GM19397 (cell line): ENCODE data around the gene EFNA5.

ENCODE experiments used
- ATAC-seq: cut with Tn5 transposase; IDR thresholded peaks from one replicate; pipeline ENCODE4 v1.9.1; 2021; ENCODE audit warnings: mild to moderate bottlenecking, moderate library complexity; ENCODE audit not compliant: unreplicated experiment

EFNA5 gene

DNA sequence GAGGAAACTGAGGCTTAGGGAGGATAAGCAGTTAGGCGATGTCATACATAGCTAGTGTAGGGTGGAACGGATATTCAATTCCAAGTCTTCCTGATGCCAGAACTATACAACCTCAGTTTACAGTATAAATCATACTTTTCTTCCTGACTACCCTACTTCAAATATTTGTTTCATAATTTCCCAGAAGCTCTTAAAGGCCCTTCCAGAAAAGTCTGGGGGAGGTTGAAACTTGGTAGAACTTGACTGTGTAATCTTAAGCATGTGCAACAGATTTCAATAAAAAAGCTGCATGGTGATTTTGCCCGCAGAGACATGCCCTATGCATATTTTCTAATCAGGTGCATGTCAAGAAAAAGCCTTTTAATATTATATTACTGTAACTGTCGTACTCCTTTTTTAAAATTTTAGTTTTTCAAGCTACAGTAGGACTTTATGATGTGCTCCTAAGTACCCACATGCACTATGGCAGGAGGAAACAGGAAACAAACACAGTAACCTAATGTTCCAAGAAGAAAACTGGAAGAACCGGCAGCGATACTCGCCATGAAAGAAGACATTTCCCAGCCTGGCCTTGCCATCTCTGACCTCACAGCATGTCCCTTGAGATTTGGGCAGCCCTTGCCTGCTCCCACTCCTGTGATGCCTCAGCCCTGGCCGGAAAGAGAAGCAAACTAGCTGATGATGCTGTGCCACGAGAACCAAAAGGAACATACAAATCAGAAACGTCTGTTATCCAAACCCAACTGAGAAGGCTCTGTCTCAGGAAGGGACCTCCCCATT is 266.0 kb downstream of the EFNA5 start:
- ATAC-seq, result no peak

DNA sequence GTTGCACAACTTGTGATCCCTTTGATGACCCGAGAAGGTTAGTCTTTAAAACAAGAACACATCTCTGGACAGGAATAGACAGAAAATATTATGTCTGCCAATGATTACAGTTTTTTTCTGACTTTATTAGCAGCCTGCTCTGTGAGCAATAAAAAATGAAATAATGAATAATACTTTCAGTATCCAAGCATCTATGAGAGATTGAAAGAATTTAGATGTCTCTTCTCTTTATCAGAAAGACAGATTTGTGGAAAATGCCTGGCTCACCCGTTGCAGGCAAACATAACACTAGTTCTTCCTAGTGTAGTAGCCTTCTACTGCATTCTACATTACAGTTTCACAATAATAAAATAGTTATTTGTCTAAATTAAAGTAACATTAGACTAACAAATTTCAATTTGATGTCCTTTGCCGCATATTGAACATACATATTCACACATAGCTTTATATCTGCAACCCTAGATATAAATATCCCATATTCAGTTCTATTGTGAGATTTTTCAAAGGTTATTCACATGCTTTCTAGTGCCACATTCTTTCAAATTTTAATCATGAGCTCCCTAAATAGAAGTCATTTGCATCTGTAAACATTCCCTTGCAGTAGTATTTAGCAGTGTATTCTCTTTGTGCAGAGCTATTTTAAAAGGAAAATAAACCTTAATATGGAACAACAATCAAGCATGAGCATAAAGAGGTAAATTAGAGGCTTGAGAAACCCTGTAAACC is 267.3 kb downstream of the EFNA5 start:
- no peak for ATAC-seq

DNA sequence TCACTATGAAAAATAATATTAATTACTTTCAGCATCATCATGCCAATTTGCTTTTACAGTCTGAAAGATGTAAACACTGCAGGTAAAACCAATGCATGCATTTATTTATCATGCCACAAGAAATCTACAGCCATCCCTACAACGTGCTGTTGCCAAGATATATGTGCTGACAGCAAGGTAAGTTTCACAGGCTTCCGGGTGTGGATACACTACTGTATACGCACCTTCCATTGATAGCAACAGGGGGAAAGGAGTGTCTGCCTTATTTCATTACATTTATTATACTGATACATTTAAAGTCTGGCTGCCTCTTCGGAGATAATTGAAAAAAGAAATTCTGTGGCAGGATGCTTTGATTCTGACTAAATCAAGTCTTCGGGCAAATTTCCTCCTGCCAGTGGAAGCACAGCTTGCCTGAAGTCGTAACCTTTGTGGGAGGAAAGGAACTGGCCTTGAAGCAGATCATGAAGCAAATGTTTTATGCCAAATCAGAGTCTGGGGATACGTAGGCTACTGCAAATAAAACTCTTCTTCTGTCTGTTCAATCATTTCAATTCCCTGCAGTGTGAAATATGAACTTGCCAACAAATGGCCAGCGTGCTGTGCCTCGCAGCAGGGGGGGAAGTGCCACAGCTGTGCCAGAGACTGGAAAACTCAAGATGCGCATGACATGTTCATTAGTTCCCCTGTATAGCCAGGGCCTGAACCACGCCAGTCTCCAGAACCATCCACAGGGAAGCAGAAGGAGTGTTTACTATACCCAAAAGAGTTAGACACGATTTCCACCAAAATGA is 268.1 kb downstream of the EFNA5 start:
- no peak for ATAC-seq

DNA sequence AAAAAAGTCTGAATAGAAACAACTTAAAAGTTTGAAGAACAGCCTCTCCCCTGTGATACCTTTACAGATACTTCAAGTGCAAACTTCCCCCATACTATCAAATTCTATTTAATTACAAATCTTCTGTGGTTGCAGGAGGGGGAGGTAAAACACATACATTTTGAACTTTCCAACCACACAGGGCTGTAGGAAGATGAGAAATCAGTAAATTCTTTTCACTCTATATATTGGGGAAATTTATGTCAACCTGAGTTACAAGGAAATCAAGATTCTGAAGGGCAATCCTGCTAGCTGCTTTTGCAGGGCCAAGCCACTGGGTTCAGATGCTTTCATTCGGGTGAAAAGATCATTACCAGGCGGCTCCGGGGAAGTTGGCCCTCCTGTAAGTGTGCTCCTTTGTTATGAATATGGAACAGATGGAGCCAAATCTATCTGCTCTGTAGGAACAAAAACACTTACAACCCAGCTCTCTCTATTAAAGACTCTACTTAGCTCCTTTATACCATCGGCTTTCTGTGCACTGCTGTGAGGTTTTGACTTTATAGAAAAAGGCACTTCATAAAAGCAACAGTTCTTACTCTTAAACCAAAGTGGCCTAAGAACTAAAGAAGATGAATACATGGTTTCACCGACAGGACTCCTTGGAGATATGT is 269.1 kb downstream of the EFNA5 start:
- no peak for ATAC-seq

DNA sequence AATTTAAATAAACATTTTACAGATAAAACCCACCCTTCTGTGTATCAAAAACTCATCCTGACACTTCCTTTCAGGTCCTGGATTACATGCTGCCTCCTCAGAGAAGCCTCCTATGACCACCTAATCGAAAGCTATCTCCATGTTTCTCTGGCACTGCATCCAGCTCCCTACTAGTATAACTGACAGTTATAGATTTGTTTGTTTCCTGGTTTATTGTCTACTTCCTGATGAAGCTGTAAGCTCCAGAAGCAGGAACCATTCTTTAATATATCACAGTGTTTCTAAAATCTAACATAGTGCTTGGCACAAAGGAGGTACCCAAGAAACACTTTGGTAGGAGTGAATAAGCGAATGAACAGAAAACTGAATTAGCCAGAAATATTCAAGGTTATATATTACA is 270.4 kb downstream of the EFNA5 start:
- ATAC-seq, result no peak

DNA sequence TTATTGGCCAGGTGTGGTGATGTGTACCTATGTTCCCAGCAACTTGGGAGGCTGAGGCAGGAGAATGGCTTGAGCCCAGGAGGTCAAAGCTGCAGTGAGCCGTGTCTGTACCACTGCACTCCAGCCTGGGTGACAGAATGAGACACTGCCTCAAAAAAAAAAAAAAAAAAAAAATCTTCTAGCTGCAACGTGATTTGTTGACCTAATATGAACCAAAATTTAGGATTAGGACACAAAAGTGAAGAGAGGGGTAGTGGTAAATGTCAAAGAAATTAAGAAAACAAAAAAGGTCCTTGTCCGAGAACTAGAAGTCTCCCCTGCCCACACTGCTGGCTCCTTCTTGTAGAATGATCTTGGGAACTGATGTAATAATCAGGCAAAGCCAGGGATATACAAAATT is 272.0 kb downstream of the EFNA5 start:
- ATAC-seq, result no peak

DNA sequence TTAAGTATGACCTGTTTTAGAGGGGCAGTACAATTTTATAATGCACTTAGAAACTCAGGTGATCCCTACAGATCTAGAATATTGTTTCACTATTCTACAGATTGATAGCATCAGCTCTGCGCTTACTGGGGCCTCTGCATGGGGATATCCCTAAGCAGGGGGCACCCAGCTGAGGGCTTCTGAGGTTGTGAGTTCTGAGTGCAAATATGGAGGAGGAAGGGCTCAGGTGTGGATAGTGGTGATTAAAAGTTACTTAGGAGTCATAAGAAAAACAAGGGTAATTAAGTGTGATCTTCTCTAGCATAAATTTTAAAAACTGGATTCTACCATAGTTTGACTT is 274.4 kb downstream of the EFNA5 start:
- peak; percentile 53 for ATAC-seq

DNA sequence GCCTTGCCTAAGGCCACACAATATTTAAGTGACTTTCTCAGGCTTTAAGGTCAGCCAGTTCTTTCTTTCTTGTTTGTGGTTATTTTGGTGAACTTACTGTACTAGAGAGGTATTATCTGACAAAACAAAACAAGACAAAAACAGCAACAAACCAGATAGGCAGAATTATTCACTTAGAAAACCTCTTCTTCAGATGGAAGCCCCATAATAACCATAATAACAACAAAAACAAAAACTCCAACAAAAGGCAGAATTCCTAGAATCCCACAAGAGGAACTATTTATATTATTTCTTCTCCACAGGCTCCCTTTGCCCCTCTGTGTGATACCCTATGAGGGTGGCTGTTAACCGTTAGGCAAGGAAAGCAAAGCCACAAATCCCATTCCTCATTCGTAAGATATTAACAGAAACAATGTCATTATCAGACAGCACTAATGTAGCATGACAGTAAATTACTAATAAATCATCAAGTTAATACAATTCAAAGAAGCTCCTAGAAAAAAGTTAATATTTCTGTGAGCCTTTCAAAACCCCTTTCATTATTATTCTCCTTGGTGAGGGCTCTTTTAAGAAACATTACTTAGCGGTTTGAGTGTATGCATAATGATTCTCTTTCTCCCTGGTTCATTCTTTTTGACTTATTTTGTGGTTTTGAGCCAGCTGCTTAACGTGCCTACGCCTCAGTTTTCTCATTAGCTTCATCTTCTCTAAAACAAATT is 274.9 kb downstream of the EFNA5 start:
- peak; percentile 78 for ATAC-seq

DNA sequence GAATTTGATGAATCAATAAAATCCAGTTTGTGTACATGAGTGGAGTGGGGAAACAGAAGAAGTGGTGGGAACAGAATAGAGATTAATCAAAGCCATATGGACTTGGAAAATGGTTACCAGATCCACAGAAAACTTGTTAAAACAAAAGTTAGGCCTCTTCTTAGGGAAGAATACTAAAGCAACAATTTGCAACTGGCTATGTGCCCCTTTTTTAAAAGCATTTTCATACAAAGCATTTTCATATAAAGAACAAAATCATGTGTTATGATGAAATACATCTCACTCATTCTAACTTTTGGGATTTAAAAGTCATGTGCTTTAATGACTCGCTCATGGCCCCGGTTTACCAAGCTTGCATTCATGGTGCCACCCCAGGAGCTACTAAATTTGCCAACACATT is 276.9 kb downstream of the EFNA5 start:
- ATAC-seq, result no peak

DNA sequence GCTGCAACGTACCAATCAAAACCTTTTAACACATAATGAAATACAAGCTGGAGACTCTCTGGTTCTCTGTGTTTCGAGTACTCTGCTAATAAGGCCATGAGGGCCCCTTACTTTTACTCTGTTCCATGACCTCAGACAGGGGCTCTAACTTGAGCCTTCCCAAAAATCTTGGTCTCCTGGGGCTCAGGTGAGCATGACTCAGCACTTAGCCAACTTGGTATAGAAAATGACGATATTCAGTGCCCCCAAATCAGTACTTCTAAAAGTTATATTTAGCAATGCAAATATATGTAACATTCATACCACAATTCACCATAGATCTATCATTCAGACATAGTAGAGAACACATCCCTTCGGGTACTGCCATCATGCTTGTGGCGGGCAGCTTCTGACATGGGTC is 278.9 kb downstream of the EFNA5 start:
- ATAC-seq, result no peak

DNA sequence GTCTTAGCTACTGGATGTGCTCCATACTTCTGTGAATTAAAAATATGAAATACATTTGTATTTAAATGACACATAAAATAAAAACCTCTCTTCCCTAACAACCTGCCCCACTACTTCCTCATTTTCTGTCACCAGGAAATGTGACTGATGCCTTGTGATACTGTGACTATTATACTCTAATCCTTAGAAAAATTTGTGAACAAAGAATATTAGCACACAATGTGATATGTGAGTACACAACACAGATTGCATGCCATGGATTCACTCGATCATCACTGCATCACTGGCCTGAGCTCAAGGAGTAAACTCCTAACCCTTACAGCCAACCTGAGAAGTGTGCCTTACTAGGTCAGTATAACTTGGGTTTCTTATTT is 281.0 kb downstream of the EFNA5 start:
- ATAC-seq, result no peak

DNA sequence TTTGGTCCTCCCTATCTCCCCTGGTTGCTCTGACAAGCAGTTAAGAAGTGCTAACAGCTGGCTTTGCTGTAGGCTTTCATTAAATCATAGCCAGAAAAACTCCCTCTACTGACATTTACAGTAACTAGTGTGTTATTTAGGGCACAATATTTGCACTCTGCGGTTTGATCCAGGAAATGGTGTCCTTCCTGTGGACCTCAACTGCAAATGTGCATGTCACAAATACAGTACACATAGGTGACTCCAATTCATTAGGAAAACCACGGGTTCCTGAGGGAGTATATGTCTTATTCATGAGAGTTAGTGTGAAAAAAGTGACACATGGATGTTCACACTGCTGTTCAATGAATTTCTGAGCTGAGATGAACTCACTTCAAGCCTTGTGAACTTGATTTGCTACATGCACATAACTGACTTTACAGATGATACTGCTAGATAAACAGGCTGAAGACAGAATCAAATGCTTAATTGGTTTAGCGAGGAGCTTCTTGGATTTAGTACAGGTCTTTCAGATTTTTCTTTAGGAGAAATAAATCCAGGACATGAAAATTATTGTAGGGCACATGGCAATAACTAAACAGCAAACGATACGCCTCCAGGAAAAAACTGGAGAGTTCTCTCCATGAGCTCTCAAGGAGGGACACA is 281.5 kb downstream of the EFNA5 start:
- peak; percentile 84 for ATAC-seq

DNA sequence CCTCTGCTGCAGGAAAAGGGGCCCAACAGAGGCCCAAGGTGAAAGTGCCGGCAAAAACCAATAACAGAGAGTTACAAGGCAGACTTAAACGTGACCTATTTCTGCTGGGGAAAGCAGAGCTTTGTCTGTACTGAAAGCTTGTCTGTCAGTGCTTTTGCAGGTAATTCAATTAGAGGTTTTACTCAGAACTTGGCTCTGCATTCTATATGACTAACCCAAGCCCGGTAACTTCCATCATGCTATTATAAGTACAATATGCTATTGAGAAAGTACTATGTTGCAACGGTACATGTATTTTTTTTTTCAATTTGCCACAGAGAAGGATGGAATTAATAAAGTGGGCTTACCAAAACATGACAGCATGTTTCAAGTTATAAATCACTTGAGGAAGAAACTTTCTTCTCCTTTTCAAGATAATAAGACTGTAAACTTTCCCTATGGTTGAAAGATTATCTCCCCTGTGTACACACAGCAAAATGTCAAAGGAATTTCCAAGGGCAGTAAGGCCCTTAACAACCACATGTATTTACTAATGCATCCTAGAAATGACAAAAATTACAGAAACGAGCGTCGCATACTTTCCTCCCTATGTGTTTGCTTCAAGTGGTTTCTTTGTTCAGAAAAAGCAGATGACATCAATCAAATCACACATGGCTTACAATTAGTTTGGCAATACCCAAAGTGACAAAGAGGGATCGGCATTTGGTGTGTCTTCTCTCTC is 282.4 kb downstream of the EFNA5 start:
- ATAC-seq, result peak; percentile 33

DNA sequence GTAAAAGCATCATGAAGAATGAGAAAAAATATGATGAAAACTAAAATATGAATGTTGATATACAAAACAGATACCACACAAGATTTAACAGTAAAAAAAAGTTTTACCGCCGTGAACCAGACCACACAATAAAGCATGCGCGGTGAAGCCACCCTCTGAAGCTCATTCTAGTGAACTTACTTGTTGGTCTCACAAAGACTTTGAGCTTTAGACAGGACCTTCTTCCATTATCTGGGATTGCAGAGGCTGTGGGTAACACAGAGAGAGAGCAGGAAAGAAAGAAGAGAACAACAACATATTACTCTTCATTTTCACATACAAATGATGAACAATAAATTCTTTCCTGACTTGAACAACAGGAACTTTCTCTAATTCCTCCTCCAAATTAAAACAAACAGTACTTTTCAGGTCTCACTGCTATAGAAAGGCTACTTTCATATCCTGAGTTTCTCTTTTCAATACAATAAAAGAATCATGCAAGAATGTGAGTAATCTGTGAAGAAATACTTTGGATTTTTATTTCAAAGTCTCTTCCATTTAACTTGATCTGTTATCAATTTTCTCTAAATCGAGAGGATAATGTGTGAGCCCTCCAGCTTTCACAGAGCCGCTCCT is 283.1 kb downstream of the EFNA5 start:
- no peak for ATAC-seq

DNA sequence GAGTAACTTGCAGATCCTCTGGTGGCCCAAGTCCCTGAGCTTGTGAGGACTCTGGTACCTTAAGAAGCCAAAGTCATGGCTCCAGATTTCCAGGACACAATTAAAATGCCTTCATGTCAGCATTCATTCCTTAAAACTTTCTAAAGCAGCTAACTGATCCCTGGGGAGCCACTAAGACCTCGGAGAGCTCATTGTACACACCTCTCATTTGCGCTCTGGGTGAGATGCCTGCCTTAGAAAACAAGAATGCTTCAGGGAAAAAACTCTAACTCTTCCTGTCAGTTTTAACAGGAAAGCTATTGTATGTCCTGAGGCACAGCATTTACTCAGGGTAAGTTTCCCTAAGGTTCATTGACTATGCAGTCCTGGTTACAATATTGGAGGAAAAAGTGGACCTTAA is 285.0 kb downstream of the EFNA5 start:
- ATAC-seq, result no peak

DNA sequence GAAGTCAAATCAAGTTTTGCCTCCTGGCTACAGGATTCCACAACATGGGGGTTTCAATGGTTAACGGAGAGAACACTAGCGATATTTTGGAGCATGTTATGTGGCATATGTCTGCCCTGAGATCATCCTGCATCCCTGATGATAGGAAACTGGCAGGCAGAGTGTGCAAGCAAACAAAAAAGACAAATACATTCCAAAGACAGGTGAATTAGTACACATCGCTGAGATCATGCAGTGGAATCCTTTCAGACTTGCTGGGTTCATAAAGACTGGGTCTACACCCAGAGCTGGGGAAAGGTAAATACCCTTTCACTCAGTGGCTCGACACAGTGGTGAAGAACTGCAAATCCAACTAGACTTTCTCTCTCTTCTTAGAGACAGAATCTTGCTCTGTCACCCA is 286.5 kb downstream of the EFNA5 start:
- no peak for ATAC-seq

DNA sequence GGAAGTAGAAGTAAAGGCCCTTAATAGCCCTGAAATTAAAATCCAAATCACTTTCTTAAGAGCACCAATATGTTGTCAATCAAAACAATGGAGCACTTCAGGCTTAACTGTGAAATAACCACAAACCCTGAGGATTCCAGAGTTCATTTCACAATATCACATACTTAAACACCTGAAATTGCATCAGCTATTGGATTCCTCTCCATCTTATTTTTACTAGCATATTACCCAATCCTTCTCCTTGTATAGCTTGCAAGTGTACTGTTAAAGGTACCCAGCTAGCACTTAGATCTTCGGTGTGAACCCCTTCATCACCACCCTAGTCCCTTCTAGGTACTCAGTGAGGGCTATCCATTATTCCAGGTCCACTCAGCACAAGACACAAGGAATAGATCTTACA is 287.3 kb downstream of the EFNA5 start:
- no peak for ATAC-seq

DNA sequence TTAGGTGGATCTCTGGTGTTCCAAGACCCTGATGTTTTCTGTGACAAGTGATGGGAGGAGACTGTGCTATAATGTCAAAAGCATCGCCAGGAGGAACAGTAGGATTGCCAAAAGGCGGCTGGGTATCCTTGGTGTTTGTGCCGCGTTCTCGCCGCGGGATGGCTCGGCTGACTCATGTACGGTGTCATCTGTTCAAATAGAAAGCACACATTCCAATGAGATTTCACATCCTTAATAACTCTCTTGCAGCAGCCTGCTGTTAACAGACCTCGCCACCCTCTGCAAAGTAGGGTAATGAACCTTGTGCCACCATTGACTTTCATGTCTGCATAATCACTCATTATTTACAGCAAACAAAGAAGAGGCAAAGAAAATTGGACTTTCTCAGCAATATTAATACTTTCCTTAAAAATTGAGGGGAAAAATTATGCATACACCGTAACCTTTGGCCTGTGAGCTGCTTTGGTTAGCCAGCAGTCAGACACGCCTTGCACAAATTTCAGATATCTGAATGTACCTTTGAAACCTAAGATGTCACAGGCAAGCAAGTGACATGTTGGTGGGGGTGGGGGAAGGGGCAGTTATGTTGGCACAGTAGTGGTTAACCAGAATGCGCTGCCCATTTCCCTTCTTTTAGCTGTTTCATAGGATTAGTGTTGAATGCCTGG is 289.4 kb downstream of the EFNA5 start:
- no peak for ATAC-seq

DNA sequence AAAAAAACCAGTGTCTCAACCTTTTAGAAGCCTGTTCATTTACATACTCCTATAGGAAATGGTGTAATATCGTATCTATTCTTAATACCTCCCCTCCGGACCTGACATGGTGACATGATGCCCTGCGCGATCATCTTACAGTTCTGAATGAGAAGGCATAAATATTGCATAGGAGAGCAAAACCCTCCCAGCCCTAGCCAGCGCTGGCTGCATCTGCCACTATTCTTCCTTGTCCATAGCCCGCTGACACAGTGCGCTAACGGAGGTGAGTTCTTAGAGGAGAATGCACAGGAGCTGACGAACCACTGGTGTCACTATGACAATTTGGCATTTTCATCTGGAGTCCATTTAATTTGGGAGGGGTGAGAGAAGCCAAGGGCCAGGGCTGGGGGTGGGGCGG is 290.1 kb downstream of the EFNA5 start:
- ATAC-seq, result no peak
